Measurements from ENCODE around the gene DDX5. TPM values are rescaled to one million over a fixed set of nuclear protein-coding genes. Genes with fewer than 3 reads are reported as not detected.

DDX5 gene
- total RNA-seq, 1 experiment from 2014 or later, result 411 TPM

- in situ Hi-C loops (cut with HindIII; ENCODE audit: low pct_unique_long_range_greater_than_20kb, low sequenced_read_pairs) (no loop called here), intact Hi-C loops (cut with micrococcal nuclease; ENCODE audit: unreplicated experiment) (no loop called here)
- TF ChIP-seq REST (IDR thresholded peaks at IDR 0.05; ENCODE audit: insufficient read depth in 1 of 2, low read depth in 2 of 2, low read length in 1 of 2) (no peak), SIN3A (IDR thresholded peaks at IDR 0.05; ENCODE audit: borderline replicate concordance, insufficient read depth, low read depth, low read length) (no peak)
- no TSS peak for BruUV-seq (replicated peaks)
- Histone ChIP-seq H3K4me3 (ENCODE audit: low read depth in 2 of 2, low read length in 2 of 2) (no peak overlapping the region), H3K36me3 (ENCODE audit: control insufficient read depth, insufficient read depth, low read length) (peaks cover 8% of the 10 kb centered on the region), H3K27me3 (ENCODE audit: control insufficient read depth, insufficient read depth, low read length) (no peaks in the 10 kb centered on the region), H3K9me3 (ENCODE audit: control insufficient read depth, insufficient read depth, low read depth, low read length) (no peaks in the 10 kb centered on the region), H3K4me1 (ENCODE audit: control insufficient read depth, insufficient read depth, low read length) (no peaks in the 10 kb centered on the region), H3K27ac (ENCODE audit: low read length) (no peak overlapping the region)
- ChIA-PET POLR2A (interaction anchor here (0.6 kb wide), 2 partner anchors 20 to 125 kb away, joined by 3 to 4 read pairs; no protein-coding TSS in a partner anchor), CTCF (no interaction called here)
- DNase-seq (ENCODE audit: low read depth, low spot score), result no peak
- no peak for ATAC-seq
These were observed 31.4 kb upstream of the DDX5 start for GRCh38 chr17:64537488-64537887.

DNA sequence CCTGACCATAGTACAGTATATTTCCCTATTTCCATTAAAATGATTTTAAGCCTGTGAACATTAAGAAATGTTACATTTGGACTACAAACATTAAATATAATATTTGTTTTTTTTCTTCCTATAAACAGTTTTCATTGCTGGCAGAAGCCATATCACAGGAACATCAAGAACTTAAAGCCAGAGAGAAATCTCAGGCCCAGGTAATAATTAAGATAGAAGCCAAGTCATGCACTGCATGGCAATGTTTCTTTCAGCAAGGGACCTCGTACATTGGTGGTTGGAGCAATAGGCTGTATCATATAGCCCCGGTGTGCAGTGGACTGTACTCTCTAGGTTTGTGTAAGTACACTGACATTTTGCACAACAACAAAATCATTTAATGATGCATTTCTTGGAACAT lies 30.8 kb upstream of the DDX5 start:
- H3K4me3 ChIP-seq (ENCODE audit: low read depth in 2 of 2, low read length in 2 of 2), result no peak overlapping the region
- POLR2A ChIA-PET, result no interaction called here
- intact Hi-C loops (cut with micrococcal nuclease; ENCODE audit: unreplicated experiment) (no loop called here), in situ Hi-C loops (cut with HindIII; ENCODE audit: low pct_unique_long_range_greater_than_20kb, low sequenced_read_pairs) (no loop called here)
- no peak for TF ChIP-seq SIN3A (IDR thresholded peaks at IDR 0.05; ENCODE audit: borderline replicate concordance, insufficient read depth, low read depth, low read length)
- no peak for TF ChIP-seq POLR2AphosphoS5 (IDR thresholded peaks at IDR 0.05; ENCODE audit: low read depth, low read length)
- TF ChIP-seq TCF7L2 (IDR thresholded peaks at IDR 0.05; ENCODE audit: low read depth, low read length), result no peak
- TF ChIP-seq, protein P1, sequence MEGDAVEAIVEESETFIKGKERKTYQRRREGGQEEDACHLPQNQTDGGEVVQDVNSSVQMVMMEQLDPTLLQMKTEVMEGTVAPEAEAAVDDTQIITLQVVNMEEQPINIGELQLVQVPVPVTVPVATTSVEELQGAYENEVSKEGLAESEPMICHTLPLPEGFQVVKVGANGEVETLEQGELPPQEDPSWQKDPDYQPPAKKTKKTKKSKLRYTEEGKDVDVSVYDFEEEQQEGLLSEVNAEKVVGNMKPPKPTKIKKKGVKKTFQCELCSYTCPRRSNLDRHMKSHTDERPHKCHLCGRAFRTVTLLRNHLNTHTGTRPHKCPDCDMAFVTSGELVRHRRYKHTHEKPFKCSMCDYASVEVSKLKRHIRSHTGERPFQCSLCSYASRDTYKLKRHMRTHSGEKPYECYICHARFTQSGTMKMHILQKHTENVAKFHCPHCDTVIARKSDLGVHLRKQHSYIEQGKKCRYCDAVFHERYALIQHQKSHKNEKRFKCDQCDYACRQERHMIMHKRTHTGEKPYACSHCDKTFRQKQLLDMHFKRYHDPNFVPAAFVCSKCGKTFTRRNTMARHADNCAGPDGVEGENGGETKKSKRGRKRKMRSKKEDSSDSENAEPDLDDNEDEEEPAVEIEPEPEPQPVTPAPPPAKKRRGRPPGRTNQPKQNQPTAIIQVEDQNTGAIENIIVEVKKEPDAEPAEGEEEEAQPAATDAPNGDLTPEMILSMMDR (IDR thresholded peaks at IDR 0.05), result no peak
- no peak for TF ChIP-seq REST (IDR thresholded peaks at IDR 0.05; ENCODE audit: insufficient read depth in 1 of 2, low read depth in 2 of 2, low read length in 1 of 2)
- no peaks in the 10 kb centered on the region for H3K4me1 ChIP-seq (ENCODE audit: control insufficient read depth, insufficient read depth, low read length)
- H3K9me3 ChIP-seq (ENCODE audit: control insufficient read depth, insufficient read depth, low read depth, low read length), result no peaks in the 10 kb centered on the region
- no peak for ATAC-seq
- peaks cover 14% of the 10 kb centered on the region for H3K36me3 ChIP-seq (ENCODE audit: control insufficient read depth, insufficient read depth, low read length)
- no peaks in the 10 kb centered on the region for H3K27me3 ChIP-seq (ENCODE audit: control insufficient read depth, insufficient read depth, low read length)
- no TSS peak for BruUV-seq (replicated peaks)
- CTCF ChIA-PET, result no interaction called here
- H3K27ac ChIP-seq (ENCODE audit: low read length), result no peak overlapping the region
- DNase-seq (ENCODE audit: low read depth, low spot score), result no peak
